NT2/D1 (cell line): ENCODE data around the gene ZNF358.
"Not testable (repeated sequence)": the region's sequence is repeated elsewhere in the genome, so short reads cannot be mapped to it uniquely, and the experiment has no call there.

ENCODE experiments used
- DNase-seq: peaks from one replicate; pipeline ENCODE4 v3.0.0-alpha.2; 2011; ENCODE audit warnings: low read depth, low spot score
- H3K27me3 ChIP-seq: 2 replicates; pipeline ENCODE4 v1.6.0; 2011; ENCODE audit warnings: mild to moderate bottlenecking; ENCODE audit not compliant: insufficient read length, insufficient read depth
- H3K36me3 ChIP-seq: 2 replicates; pipeline ENCODE4 v1.6.1; 2011; ENCODE audit warnings: mild to moderate bottlenecking, low read length, mixed read lengths; ENCODE audit not compliant: insufficient read depth, insufficient read length
- H3K4me1 ChIP-seq: 2 replicates; pipeline ENCODE4 v1.5.1; 2011; ENCODE audit not compliant: insufficient read depth, insufficient read length
- H3K4me3 ChIP-seq: 2 replicates; pipeline ENCODE4 v1.5.1; 2011; ENCODE audit warnings: low read depth; ENCODE audit not compliant: insufficient read length
- H3K9ac ChIP-seq: 2 replicates; pipeline ENCODE4 v1.6.0; 2011; ENCODE audit warnings: low read depth; ENCODE audit not compliant: insufficient read length
- H3K9me3 ChIP-seq: 2 replicates; pipeline ENCODE4 v1.5.1; 2011; ENCODE audit warnings: mild to moderate bottlenecking, low read length; ENCODE audit not compliant: insufficient read depth
- SUZ12 ChIP-seq: IDR thresholded peaks from 2 replicates; pipeline ENCODE4 v1.6.1; 2011; ENCODE audit not compliant: insufficient read length, insufficient read depth; ENCODE audit errors: extremely low read depth
- YY1 ChIP-seq: IDR thresholded peaks from 2 replicates; pipeline ENCODE4 v1.6.1; 2011; ENCODE audit not compliant: insufficient read length, insufficient read depth
- ZNF274 ChIP-seq: IDR thresholded peaks from 2 replicates; pipeline ENCODE4 v1.6.1; 2011; ENCODE audit warnings: mild to moderate bottlenecking, low read depth, low read length

Gene ZNF358

DNA sequence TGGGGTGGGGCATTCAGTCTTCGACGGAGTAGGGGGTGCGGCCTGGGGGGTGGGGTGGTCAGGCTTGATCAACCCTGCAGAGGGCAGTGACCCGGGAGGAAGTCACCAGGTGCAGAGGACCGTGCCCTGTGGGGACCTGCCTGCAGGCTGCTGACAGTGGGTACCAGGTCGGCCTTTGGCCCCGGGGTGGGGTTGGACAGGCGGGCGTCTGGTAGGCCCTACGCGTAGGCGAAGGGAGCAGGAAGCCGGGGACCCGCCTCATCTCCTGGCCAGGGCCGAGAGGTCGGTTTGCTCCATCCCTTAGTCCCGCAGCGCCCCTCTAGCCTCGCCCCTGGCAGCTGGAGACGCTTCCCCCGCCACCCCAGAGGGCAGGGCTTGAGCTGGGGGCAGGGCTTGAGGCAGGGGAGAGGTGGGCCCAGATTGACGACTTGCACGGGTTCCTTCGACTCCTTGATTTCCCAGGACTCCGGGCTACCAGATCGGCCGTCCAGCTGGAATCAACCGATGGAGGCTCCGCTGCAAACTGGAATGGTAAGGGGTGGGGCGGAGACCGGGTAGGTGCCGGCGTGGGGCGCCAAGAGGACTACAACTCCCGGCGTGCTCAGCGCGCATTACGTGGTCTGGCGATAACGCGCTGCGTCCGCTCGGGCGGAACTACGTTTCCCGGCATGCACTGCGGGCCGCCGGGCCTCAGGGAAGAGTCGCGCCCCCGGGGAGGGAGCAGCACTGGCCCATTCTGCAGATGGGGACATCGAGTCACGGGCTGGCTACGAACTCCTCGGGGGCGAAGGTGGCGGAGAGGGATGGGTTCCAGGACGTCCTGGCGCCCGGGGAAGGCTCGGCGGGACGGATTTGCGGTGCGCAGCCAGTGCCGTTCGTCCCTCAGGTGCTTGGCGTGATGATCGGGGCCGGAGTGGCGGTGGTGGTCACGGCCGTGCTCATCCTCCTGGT is 19.4 kb downstream of the ZNF358 start, which contains the start of gene PNPLA6:
PNPLA6 (plus strand) TSS at position 671 of the 951 bp plus-strand sequence; CDS start at position 743, 72 bp downstream.
- H3K27me3 ChIP-seq = no peaks in the 10 kb centered on the region
- peaks cover 10% of the 10 kb centered on the region for H3K4me1 ChIP-seq
- peak within 1 kb of the TSS; percentile 92 for H3K9ac ChIP-seq
- DNase-seq = peak; percentile 90
- TF ChIP-seq ZNF274 = no peak
- peak; percentile 48 for TF ChIP-seq YY1
- peaks cover 39% of the 10 kb centered on the region for H3K36me3 ChIP-seq
- H3K4me3 ChIP-seq = peak within 1 kb of the TSS; percentile 85
- no peaks in the 10 kb centered on the region for H3K9me3 ChIP-seq

DNA sequence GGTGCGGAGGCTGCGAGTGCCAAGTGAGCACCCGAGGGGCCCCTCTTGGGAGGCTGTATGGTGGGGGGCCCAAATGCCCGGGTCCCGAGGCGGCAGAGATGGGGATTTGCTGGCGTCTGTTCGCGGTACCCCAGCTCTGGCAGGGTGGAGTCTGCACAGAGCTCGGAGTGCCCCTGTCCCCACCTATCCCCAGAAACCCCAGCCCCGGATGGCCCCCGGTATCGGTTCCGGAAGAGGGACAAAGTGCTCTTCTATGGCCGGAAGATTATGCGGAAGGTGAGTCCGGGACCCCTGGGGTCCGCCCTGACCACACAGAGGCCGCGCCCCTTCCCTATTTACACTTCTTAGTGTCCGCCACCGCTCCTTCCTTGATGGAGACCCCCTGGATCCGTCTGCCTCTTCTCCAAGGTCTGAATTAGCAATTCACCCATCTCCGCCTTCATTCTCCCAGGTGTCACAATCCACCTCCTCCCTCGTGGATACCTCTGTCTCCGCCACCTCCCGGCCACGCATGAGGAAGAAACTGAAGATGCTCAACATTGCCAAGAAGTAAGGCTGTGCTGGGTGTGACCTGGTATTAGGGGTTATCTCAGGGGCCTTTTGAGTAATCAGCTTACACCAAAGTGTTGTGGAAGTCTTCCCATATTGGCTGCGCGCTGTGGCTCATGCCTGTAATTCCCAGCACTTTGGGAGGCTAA is 20.2 kb downstream of the ZNF358 start:
- peaks cover 16% of the 10 kb centered on the region for H3K4me1 ChIP-seq
- DNase-seq = no peak
- peaks cover 43% of the 10 kb centered on the region for H3K36me3 ChIP-seq
- no peaks in the 10 kb centered on the region for H3K27me3 ChIP-seq
- H3K9me3 ChIP-seq = no peaks in the 10 kb centered on the region
- TF ChIP-seq YY1 (no peak), SUZ12 (no peak), ZNF274 (no peak)
- H3K9ac ChIP-seq = peak overlapping the region; percentile 92
- peak overlapping the region; percentile 85 for H3K4me3 ChIP-seq

DNA sequence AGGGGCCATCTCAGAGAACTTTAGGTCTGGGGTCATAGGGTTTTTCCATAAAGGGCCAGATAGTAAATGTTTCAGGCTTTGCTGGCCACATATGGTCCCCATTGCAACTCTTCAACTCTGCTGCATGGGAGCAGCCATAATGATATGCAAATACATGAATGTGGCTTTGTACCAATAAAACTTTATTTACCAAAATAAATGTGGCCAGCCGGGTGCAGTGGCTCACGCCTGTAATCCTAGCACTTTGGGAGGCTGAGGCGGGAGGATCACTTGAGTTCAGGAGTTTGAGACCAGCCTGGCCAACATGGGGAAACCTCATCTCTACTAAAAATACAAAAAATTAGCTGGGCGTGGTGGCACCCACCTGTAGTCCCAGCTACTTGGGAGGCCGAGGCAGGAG is 23.1 kb downstream of the ZNF358 start:
- H3K4me1 ChIP-seq, H3K9ac ChIP-seq, DNase-seq, H3K4me3 ChIP-seq, H3K27me3 ChIP-seq, H3K9me3 ChIP-seq: not testable (repeated sequence)
- peaks cover 51% of the 10 kb centered on the region for H3K36me3 ChIP-seq

DNA sequence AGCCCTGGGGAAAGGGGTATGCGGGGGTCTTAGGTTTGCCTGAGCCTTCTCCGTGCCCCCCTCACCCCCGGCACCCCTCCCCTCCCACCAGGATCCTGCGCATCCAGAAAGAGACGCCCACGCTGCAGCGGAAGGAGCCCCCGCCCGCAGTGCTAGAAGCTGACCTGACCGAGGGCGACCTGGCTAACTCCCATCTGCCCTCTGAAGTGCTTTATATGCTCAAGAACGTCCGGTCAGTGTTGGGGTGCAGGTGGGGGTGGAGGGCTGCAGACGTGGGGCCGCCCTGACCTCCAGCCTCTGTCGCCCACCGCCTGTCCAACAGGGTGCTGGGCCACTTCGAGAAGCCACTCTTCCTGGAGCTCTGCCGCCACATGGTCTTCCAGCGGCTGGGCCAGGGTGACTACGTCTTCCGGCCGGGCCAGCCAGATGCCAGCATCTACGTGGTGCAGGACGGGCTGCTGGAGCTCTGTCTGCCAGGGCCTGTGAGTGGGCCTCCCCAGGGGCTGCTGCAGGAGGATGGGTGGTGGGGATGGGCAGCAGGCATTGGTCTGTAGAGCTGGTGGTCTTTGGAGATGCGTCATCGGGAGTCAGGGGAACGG is 24.0 kb downstream of the ZNF358 start:
- Histone ChIP-seq H3K4me3 (no peak overlapping the region), H3K4me1 (peaks cover 8% of the 10 kb centered on the region), H3K27me3 (no peaks in the 10 kb centered on the region), H3K9me3 (no peaks in the 10 kb centered on the region), H3K36me3 (peaks cover 51% of the 10 kb centered on the region), H3K9ac (no peak overlapping the region)
- TF ChIP-seq ZNF274 (no peak), YY1 (no peak), SUZ12 (no peak)
- DNase-seq = no peak

DNA sequence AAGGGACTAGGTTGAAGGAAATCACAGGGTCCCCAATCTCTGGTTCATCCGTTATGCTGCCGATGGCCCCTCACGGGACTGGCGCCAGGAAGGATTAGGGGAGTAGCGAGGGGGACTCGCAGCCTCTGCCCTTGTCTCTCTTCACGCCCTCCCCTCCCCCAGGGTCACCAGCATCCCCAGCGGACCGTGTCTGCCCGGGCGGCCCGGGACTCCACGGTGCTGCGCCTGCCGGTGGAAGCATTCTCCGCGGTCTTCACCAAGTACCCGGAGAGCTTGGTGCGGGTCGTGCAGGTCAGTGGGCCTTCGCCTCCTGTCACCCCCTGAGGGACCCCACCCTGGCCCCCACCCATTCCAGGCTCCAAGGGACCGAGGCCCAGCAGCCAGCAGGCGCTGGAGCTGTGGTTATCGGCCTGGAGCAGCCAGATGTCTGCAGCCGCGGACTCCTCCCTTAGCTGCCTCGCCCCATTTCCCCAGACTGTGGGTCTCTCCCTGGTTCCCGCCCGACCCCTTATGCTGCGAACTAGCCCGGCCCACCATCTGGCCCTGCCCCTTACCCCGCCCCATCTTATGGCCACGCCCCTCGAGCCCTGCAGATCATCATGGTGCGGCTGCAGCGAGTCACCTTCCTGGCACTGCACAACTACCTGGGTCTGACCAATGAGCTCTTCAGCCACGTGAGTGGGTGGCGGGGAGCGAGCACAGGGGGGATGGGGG is 25.0 kb downstream of the ZNF358 start:
- Histone ChIP-seq H3K4me1 (peaks cover 8% of the 10 kb centered on the region), H3K36me3 (peaks cover 55% of the 10 kb centered on the region), H3K9me3 (no peaks in the 10 kb centered on the region), H3K27me3 (no peaks in the 10 kb centered on the region), H3K9ac (peak overlapping the region; percentile 66), H3K4me3 (peak overlapping the region; percentile 16)
- DNase-seq = peak; percentile 55
- no peak for TF ChIP-seq YY1
- TF ChIP-seq ZNF274 = no peak
- TF ChIP-seq SUZ12 = no peak

DNA sequence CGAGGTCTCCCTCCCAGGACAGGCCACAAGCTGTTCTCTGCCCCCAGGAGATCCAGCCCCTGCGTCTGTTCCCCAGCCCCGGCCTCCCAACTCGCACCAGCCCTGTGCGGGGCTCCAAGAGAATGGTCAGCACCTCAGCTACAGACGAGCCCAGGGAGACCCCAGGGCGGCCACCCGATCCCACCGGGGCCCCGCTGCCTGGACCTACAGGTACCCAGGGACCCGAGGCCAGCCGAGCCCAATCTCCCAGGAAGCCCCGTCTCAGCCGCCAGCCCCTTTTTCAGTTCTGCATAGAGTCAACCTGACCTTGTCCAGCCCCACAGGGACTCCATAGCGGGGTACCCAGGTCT is 25.5 kb downstream of the ZNF358 start:
- H3K4me3 ChIP-seq = peak overlapping the region; percentile 16
- DNase-seq = no peak
- H3K36me3 ChIP-seq = peaks cover 51% of the 10 kb centered on the region
- H3K4me1 ChIP-seq = peaks cover 6% of the 10 kb centered on the region
- peak overlapping the region; percentile 66 for H3K9ac ChIP-seq
- no peaks in the 10 kb centered on the region for H3K27me3 ChIP-seq
- TF ChIP-seq SUZ12 (no peak), YY1 (no peak), ZNF274 (no peak)
- no peaks in the 10 kb centered on the region for H3K9me3 ChIP-seq
